Vagina (tissue), 2 donors: ENCODE data around the gene GPR65. TPM values are rescaled to one million over a fixed set of nuclear protein-coding genes. Genes with fewer than 3 reads are reported as not detected.

Experiments
- DNase-seq, 2 donors: peaks; one replicate each; pipeline ENCODE4 v3.0.0-alpha.2; 2017; ENCODE audit errors: extremely low spot score in 2 of 2
- H3K27ac ChIP-seq: fragments of 200-600 bp; sonication (generic); one replicate; pipeline ENCODE4 v1.5.1; 2019
- H3K27me3 ChIP-seq: fragments of 200-600 bp; sonication (generic); one replicate; pipeline ENCODE4 v1.5.1; 2019
- H3K36me3 ChIP-seq, 2 donors: fragments of 200-600 bp; sonication (generic); one replicate each; pipeline ENCODE4 v1.5.1; 2017 to 2019
- H3K4me1 ChIP-seq: fragments of 200-600 bp; sonication (generic); one replicate; pipeline ENCODE4 v1.5.1; 2019
- H3K4me3 ChIP-seq, 2 donors: fragments of 200-600 bp; sonication (generic); 1 replicate in 1 of 2; 2 replicates in 1 of 2; pipeline ENCODE4 v1.5.1; 2016 to 2019
- H3K9me3 ChIP-seq: fragments of 200-600 bp; sonication (generic); one replicate; pipeline ENCODE4 v1.5.1; 2019
- CTCF ChIP-seq, 3 experiments: fragments of 450-650 bp in 2 of 3; fragments of 200-600 bp in 1 of 3; sonication (generic) in 1 of 3; IDR thresholded peaks; one replicate each; pipeline ENCODE4 v1.5.1; 2017 to 2019; ENCODE audit warnings: antibody characterized with exemption in 3 of 3, mild to moderate bottlenecking in 2 of 3, moderate library complexity in 2 of 3
- POLR2A ChIP-seq, 2 donors: fragments of 450-650 bp; IDR thresholded peaks; one replicate each; pipeline ENCODE4 v1.6.1; 2017; ENCODE audit warnings: antibody characterized with exemption in 2 of 2, mild to moderate bottlenecking in 2 of 2, moderate library complexity in 2 of 2
- POLR2AphosphoS5 ChIP-seq, 2 donors: sonication (generic); formaldehyde crosslinking; IDR thresholded peaks; one replicate each; pipeline ENCODE4 v1.9.0; 2017; ENCODE audit warnings: antibody characterized with exemption in 2 of 2, mild to moderate bottlenecking in 2 of 2, low read depth in 1 of 2; ENCODE audit not compliant: insufficient read depth in 1 of 2
- intact Hi-C: fragments of 100-400 bp; cut with DNase I; formaldehyde crosslinking; loops from one replicate; pipeline ENCODE4 v1.15.1; 2023
- total RNA-seq: library from RNA; depleted of rRNA; stranded (reverse); fragments of >200 nt; gene quantifications from one replicate; pipeline ENCODE4 v1.2.3, GENCODE V29; 2016

GPR65 gene
- total RNA-seq, 1 donor from 2014 or later = 1.2 TPM

GRCh38 chr14:88034076-88034475 is 29.1 kb downstream of the GPR65 start:
- Histone ChIP-seq H3K4me1 (no peaks in the 10 kb centered on the region), H3K27me3 (no peaks in the 10 kb centered on the region), H3K4me3 (no peak overlapping the region), H3K36me3 (no peaks in the 10 kb centered on the region), H3K9me3 (no peaks in the 10 kb centered on the region), H3K27ac (no peak overlapping the region)
- TF ChIP-seq CTCF (IDR thresholded peaks at IDR 0.05) (no peak), POLR2A (IDR thresholded peaks at IDR 0.05) (no peak), POLR2AphosphoS5 (IDR thresholded peaks at IDR 0.05; ENCODE audit: insufficient read depth in 1 of 2, low read depth in 1 of 2) (no peak)
- no peak for DNase-seq
- intact Hi-C loops = no loop called here

- no peak overlapping the region for H3K4me3 ChIP-seq
- no peaks in the 10 kb centered on the region for H3K36me3 ChIP-seq
- H3K27me3 ChIP-seq = no peaks in the 10 kb centered on the region
- intact Hi-C loops = no loop called here
- TF ChIP-seq CTCF (IDR thresholded peaks at IDR 0.05) (no peak), POLR2A (IDR thresholded peaks at IDR 0.05) (no peak), POLR2AphosphoS5 (IDR thresholded peaks at IDR 0.05; ENCODE audit: insufficient read depth in 1 of 2, low read depth in 1 of 2) (no peak)
- H3K4me1 ChIP-seq = no peaks in the 10 kb centered on the region
- H3K9me3 ChIP-seq = no peaks in the 10 kb centered on the region
- no peak for DNase-seq
- no peak overlapping the region for H3K27ac ChIP-seq
Observed at GRCh38 chr14:88036422-88036821, 31.5 kb downstream of the GPR65 start.

- TF ChIP-seq POLR2A (IDR thresholded peaks at IDR 0.05) = no peak
- TF ChIP-seq POLR2AphosphoS5 (IDR thresholded peaks at IDR 0.05; ENCODE audit: insufficient read depth in 1 of 2, low read depth in 1 of 2) = no peak
- no peak for TF ChIP-seq CTCF (IDR thresholded peaks at IDR 0.05)
Observed at GRCh38 chr14:88037325-88037724, 32.4 kb downstream of the GPR65 start.

GRCh38 chr14:88039197-88039596 is 34.3 kb downstream of the GPR65 start:
- no peaks in the 10 kb centered on the region for H3K4me1 ChIP-seq
- no peaks in the 10 kb centered on the region for H3K9me3 ChIP-seq
- no peak for DNase-seq
- no peak overlapping the region for H3K4me3 ChIP-seq
- no peaks in the 10 kb centered on the region for H3K36me3 ChIP-seq
- TF ChIP-seq POLR2AphosphoS5 (IDR thresholded peaks at IDR 0.05; ENCODE audit: insufficient read depth in 1 of 2, low read depth in 1 of 2) (no peak), POLR2A (IDR thresholded peaks at IDR 0.05) (no peak), CTCF (IDR thresholded peaks at IDR 0.05) (no peak)
- no peaks in the 10 kb centered on the region for H3K27me3 ChIP-seq
- intact Hi-C loops = no loop called here
- H3K27ac ChIP-seq = no peak overlapping the region

More at GRCh38 chr14:88037325-88037724, 32.4 kb downstream of the GPR65 start:
- DNase-seq = no peak
- Histone ChIP-seq H3K27ac (no peak overlapping the region), H3K36me3 (no peaks in the 10 kb centered on the region), H3K4me3 (no peak overlapping the region), H3K4me1 (no peaks in the 10 kb centered on the region), H3K27me3 (no peaks in the 10 kb centered on the region), H3K9me3 (no peaks in the 10 kb centered on the region)
- intact Hi-C loops = no loop called here

GRCh38 chr14:88040146-88040545 is 35.2 kb downstream of the GPR65 start:
- DNase-seq = no peak
- H3K4me1 ChIP-seq = no peaks in the 10 kb centered on the region
- no peaks in the 10 kb centered on the region for H3K36me3 ChIP-seq
- H3K27me3 ChIP-seq = no peaks in the 10 kb centered on the region
- H3K9me3 ChIP-seq = no peaks in the 10 kb centered on the region
- no peak overlapping the region for H3K27ac ChIP-seq
- no peak overlapping the region for H3K4me3 ChIP-seq
- no peak for TF ChIP-seq CTCF (IDR thresholded peaks at IDR 0.05)
- no peak for TF ChIP-seq POLR2AphosphoS5 (IDR thresholded peaks at IDR 0.05; ENCODE audit: insufficient read depth in 1 of 2, low read depth in 1 of 2)
- TF ChIP-seq POLR2A (IDR thresholded peaks at IDR 0.05) = no peak
- intact Hi-C loops = no loop called here
